GM10266 (cell line): ENCODE results near the gene GOLGA6L24.
"Not testable (repeated sequence)": the region's sequence is repeated elsewhere in the genome, so short reads cannot be mapped to it uniquely, and the experiment has no call there.

ENCODE experiments used
- DNase-seq: peaks from one replicate; pipeline ENCODE4 v3.0.0; 2012; ENCODE audit errors: extremely low spot score

GOLGA6L24 gene, protein sequence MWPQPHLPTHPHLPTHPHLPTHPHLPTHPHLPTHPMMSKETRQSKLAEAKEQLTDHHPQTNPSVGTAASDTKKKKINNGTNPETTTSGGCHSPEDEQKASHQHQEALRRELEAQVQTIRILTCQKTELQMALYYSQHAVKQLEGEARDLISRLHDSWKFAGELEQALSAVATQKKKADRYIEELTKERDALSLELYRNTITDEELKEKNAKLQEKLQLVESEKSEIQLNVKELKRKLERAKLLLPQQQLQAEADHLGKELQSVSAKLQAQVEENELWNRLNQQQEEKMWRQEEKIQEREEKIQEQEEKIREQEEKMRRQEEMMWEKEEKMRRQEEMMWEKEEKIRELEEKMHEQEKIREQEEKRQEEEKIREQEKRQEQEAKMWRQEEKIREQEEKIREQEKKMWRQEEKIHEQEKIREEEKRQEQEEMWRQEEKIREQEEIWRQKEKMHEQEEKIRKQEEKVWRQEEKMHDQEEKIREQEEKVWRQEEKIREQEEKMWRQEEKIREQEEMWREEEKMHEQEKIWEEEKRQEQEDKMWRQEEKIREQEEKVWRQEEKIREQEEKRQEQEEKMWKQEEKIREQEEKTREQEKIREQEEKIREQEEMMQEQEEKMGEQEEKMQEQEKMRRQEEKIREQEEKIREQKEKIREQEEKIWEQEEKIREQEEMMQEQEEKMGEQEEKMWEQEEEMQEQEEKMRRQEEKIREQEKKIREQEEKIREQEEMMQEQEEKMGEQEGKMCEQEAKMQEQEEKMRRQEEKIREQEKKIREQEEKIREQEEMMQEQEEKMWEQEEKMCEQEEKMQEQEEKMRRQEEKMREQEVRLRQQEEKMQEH

GRCh38 chr15:28357984-28358383 is at the start of gene GOLGA6L24:
Gene GOLGA6L24, minus strand, starts transcription at chr15:28358084. Its CDS starts 61 bp downstream, at chr15:28358023.
- DNase-seq = not testable (repeated sequence)

GRCh38 chr15:28402774-28403435 is 45.0 kb upstream of the GOLGA6L24 start:
- DNase-seq = not testable (repeated sequence)

DNA sequence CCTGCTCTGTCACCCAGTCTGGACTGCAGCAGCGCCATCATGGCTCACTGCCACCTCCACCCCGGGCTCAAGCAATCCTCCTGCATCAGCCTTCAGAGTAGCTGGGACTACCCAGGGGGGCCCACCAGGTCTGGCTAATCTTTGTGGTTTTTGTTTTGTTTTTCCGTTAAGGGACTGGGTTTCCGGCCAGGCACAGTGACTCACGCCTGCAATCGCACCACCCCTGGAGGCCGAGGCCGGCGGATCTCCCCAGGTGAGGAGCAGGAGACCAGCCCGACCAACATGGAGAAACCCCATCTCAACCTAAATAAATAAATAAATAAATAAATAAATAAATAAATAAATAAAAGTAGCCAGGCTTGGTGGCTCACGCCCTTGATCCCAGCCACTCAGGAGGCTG is 38.1 kb upstream of the GOLGA6L24 start:
- DNase-seq = not testable (repeated sequence)

- not testable (repeated sequence) for DNase-seq
Observed at GRCh38 chr15:28380053-28380452, 22.2 kb upstream of the GOLGA6L24 start.

DNA sequence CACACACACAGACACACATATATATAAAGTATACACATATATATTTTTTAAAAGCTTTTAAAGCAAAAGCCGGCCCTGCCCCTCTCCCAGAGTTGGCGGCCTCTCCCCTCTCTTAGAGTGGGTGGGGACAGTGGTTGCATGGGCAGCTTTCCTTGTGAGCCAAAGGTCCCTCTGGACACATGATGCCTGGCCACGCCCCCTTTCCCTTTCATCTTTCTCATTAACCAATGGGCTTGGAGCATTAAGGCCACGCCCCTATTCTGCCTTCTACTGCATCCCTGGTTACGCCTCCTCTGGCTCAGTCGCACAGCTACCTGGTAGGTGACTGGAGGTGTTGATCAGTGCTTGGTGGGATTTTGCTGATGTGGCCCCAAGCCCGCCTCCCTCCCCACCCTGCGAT is 20.5 kb upstream of the GOLGA6L24 start, which contains the start of gene GOLGA8F:
GOLGA8F (plus strand) TSS at position 301 of the 400 bp plus-strand sequence; CDS start at position 399, 98 bp downstream.
- not testable (repeated sequence) for DNase-seq

DNA sequence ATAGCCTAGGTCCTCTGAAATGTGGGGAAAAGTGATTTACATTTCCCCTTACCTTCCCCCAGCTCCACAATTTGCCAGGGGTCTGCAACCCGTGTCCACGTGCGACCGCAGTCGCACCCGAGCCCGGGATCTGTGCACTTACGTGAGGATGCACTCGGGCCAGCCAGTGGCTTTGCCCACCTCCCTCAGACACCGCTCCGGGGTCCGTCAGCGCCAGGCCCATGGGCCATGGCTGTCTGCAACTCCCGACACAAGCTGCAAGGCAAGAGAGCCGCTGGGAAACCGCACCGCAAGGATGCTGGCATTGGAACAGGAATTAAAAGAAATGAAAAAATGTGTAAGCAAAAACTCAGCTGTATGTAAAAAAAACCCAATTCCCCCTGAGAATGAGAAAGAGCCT is 7.6 kb upstream of the GOLGA6L24 start:
- not testable (repeated sequence) for DNase-seq

GRCh38 chr15:28322129-28322588 is 35.7 kb downstream of the GOLGA6L24 start, which contains the start of gene HERC2:
Gene HERC2, minus strand, starts transcription at chr15:28322179. Its CDS starts 746 bp downstream, at chr15:28321433.
- not testable (repeated sequence) for DNase-seq

DNA sequence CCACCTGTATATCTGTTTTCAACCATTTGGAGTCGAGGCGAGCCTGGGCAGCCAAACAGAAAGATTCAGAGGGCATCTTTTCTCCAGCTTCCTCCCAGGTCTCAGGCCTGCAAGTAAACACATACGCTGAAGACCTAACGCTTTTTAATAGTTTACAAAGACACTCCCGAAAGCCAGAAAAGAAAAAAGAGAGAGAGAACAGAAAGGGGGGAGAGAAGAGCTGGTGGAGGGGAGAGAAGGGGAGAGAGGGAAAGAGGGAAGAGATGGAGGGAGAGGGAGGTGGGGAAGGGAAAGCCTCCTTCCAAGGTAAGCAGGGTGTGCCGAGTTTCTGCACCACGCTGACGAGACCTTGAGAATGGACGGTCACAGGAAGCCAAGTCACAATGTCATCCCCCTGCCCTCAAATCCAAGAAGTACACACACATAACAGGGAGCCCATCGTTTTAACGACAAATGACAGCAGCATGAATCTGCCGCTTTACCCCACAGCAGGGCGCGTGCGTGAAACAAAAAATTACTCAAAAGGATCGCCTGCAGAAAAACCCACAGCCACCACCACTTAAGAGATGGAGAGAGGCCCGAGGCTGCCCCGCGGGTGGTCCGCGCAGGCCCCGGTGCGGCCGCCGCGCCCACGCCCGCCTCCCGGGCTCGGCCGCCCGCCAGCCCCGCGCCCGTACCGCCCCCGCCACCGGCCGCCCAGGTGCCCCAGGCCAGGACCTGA is 36.4 kb downstream of the GOLGA6L24 start:
- DNase-seq = not testable (repeated sequence)

- DNase-seq = not testable (repeated sequence)
Observed at GRCh38 chr15:28319725-28320124, 38.2 kb downstream of the GOLGA6L24 start.

DNA sequence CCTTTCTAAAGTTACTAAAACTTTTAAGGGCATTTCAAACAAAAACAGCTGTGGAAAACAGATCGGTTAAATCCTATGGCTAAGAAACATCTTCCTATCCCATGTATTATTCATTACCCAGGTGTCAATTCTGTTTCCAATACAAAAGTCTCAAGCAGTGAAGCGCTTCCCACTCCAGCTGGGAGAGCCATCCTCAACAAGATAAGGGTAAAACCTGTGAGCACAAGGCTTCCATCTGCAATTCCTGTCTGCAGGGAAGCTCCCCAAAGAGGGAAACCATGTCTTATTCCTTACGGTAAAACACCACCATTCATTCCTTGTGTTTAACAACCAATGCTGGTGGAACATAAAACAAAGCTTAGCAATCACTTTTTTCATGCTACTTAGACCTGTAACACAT is 39.1 kb downstream of the GOLGA6L24 start:
- DNase-seq = not testable (repeated sequence)

DNA sequence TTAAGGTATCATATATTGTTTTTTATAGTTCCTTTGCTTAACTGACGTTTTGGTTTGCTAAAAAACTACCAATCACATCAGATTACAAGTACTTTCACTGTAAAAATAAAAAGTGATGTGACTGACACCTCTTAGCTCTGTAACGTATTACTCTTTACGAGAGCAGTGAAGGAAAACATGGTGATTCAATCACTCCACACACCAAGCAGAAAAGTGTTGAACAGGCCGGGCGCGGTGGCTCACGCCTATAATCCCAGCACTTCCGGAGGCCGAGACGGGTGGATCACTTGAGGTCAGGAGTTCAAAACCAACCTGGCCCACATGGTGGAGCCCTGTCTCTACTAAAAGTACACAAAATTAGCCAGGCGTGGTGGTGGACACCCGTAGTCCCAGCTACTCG is 39.8 kb downstream of the GOLGA6L24 start:
- DNase-seq = not testable (repeated sequence)

DNA sequence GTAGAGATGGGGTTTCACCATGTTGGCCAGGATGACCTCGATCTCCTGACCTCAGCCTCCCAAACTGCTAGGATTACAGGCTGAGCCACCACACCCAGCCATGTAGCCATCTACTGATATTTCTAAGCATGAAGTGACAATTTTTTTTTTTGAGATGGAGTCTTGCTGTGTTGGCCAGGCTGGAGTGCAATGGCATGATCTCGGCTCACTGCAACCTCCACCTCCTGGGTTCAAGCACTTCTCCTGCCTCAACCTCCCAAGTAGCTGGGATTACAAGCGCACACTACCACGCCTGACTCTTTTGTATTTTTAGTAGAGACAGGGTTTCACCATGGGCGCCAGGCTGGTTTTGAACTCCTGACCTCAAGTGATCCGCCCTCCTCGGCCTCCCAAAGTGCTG is 40.9 kb downstream of the GOLGA6L24 start:
- not testable (repeated sequence) for DNase-seq

DNA sequence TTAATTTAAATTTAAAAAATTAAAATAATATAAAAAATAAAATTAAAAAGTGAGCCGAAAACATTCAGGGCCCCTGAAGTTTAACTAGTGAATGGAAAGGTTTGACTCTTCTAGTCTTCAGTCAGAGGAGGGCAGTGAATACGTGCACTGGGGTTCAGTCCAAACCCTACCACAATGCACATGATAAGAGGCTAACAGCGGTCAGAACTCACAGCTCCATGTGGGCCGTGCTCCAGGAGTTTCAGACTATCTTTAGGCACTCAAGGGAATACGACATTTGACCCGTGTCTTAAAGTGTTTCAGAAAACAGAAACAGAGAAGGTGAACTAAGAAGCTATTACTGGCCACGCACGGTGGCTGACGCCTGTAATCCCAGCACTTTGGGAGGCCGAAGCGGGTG is 47.4 kb downstream of the GOLGA6L24 start:
- DNase-seq = not testable (repeated sequence)

- DNase-seq = not testable (repeated sequence)
Observed at GRCh38 chr15:28308718-28309117, 49.2 kb downstream of the GOLGA6L24 start.
